Psoas muscle (tissue), 8 donors: ENCODE measurements around the gene TADA2A. TPM values are rescaled to one million over a fixed set of nuclear protein-coding genes. Genes with fewer than 3 reads are reported as not detected.

ENCODE experiments used
- ATAC-seq, 4 donors: fragments of 200-7000 bp; cut with Tn5 transposase; one replicate each; pipeline ENCODE4 v1.9.1; 2020; ENCODE audit warnings: moderate library complexity in 3 of 4, mild to moderate bottlenecking in 2 of 4
- DNase-seq, 2 donors: peaks; one replicate each; pipeline ENCODE4 v3.0.0-alpha.2; 2020
- H3K27ac ChIP-seq: fragments of 200-600 bp; one replicate; pipeline ENCODE4 v1.8.0; 2022
- H3K27me3 ChIP-seq, 3 donors: fragments of 200-600 bp in 1 of 3; one replicate each; pipeline versions ENCODE4 v1.6.1 to v1.8.0; 2013 to 2022; ENCODE audit warnings: low read length in 2 of 3, mild to moderate bottlenecking in 2 of 3, moderate library complexity in 1 of 3; ENCODE audit not compliant: insufficient read depth in 3 of 3
- H3K36me3 ChIP-seq, 2 donors: fragments of 200-600 bp in 1 of 2; one replicate each; pipeline versions ENCODE4 v1.6.1 to v1.8.0; 2013 to 2022; ENCODE audit warnings: low read depth in 1 of 2, mild to moderate bottlenecking in 1 of 2, moderate library complexity in 1 of 2; ENCODE audit not compliant: insufficient read depth in 1 of 2
- H3K4me1 ChIP-seq: fragments of 200-600 bp; one replicate; pipeline ENCODE4 v1.8.0; 2022
- H3K4me3 ChIP-seq: fragments of 200-600 bp; one replicate; pipeline ENCODE4 v1.8.0; 2022; ENCODE audit warnings: mild to moderate bottlenecking
- H3K9me3 ChIP-seq: fragments of 200-600 bp; one replicate; pipeline ENCODE4 v1.8.0; 2022
- WGBS, 3 donors: extraction: QIAGEN DNeasy Blood & Tissue Kit; methylation state at CpG; one replicate each; pipeline versions ENCODE4 v1.1.6 to v1.1.7; 2013; 5-methylcytosine and 5-hydroxymethylcytosine counted together
- intact Hi-C, 2 donors: fragments of 100-400 bp; cut with DNase I; formaldehyde crosslinking; loops; one replicate each; pipeline versions ENCODE4 v1.11.0 to v1.14.2; 2022
- long read RNA-seq, 2 donors: library from polyadenylated mRNA; unstranded; transcript quantifications; one replicate each; pipeline ENCODE4 v2.0.0, GENCODE V29; 2021
- polyA plus RNA-seq, 3 donors: library from polyadenylated mRNA; stranded (reverse); fragments of 200-250 nt; gene quantifications; one replicate each; pipeline ENCODE4 v1.2.3, GENCODE V29; 2013
- total RNA-seq, 4 donors: library from RNA; stranded (reverse); fragmentation: NEBNext Ultra II Directional in 2 of 4; extraction: Animal tissue kit (Norgen Biotek cat#: 25700) in 2 of 4; gene quantifications; one replicate each; pipeline versions ENCODE4 v1.2.1 to v1.2.4, GENCODE V29; 2021 to 2023
- TF ChIP-seq, protein P1 (sequence below): fragments of 200-600 bp; IDR thresholded peaks from one replicate; pipeline ENCODE4 v1.8.0; 2022; ENCODE audit warnings: antibody characterized with exemption
- donor health status: healthy with polysubstance abuse.
- donor health status: DM: no; HTN: no; CAD: no; lungs with moderate emphysema.
- donor health status: Bipolar disorder and iron deficiency.
- donor health status: healthy.
- donor health status: DM: yes; HTN: yes; CAD: no.
- donor health status: DM: no; HTN: no; CAD: no.
- donor health status: DM: no; HTN: no; CAD: no.
- donor health status: DM: yes; HTN: yes; CAD: no.

The TADA2A gene
- total RNA-seq (10 to 100 TPM in 3 of 4 donors, 1 to 10 TPM in 1; 9.4 to 23.7 (median 17.4) TPM), polyA plus RNA-seq (10 to 100 TPM in 2 of 3 donors, 1 to 10 TPM in 1; 8.5 to 11.3 (median 10.6) TPM)
- long read RNA-seq, donor 1, full-length matches to known transcripts = 1 of 5 reads
- long read RNA-seq, donor 1, partial matches to known transcripts = 0 of 5 reads
- long read RNA-seq, donor 1, other reads (novel, unspliced or antisense) = 4 of 5 reads
- long read RNA-seq, donor 2, partial matches to known transcripts = 1 of 10 reads
- long read RNA-seq, donor 2, other reads (novel, unspliced or antisense) = 8 of 10 reads

DNA sequence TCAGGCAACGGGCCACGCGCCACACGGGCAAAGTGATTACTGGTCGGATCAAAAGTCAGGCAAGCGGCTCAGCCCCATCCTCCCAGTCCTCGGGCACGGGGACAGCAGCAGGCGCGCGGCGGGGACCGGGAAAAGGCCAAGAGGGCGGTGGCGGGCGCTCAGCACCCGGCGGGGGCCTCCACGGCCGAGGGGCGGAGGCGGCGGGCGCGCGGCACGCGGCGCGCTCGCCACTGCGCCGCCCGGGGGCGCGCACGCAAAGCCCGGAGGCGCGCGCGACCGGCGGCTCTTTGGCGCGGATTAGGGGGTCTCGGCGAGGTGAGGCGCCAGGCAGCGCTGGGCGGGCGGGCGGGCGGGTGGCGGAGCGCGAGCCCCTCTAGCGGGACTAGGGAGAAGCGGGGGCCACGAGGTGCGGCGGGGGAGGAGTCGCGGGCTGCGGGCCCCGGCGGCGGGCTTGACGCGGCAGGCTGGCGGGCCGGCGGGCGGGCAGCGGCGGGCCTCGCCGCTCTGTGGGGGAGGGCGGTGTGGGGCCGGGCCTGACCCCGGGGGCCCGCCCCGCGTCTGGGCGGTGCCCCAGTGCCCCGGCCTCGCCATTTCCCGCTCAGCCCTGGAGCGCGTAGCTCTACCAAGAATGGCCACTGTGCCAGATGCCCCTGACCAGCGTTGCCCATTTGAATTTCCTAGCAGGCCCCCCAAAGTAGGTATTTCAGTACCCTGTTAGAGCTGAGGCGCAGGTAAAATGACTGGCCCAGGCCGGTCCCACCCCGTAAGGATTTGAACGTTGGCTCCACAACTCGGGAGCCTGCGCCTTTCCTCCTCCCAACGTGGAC, at the start of gene TADA2A, which contains the start of gene ACACA:
TSS of gene TADA2A (plus strand) at position 252 of the 827 bp plus-strand sequence. CDS start 4,480 bp downstream, outside the sequence.
TSS of gene ACACA (minus strand) at position 202 of the 827 bp plus-strand sequence. CDS start 537 bp downstream, outside the sequence.
- TF ChIP-seq, protein P1, sequence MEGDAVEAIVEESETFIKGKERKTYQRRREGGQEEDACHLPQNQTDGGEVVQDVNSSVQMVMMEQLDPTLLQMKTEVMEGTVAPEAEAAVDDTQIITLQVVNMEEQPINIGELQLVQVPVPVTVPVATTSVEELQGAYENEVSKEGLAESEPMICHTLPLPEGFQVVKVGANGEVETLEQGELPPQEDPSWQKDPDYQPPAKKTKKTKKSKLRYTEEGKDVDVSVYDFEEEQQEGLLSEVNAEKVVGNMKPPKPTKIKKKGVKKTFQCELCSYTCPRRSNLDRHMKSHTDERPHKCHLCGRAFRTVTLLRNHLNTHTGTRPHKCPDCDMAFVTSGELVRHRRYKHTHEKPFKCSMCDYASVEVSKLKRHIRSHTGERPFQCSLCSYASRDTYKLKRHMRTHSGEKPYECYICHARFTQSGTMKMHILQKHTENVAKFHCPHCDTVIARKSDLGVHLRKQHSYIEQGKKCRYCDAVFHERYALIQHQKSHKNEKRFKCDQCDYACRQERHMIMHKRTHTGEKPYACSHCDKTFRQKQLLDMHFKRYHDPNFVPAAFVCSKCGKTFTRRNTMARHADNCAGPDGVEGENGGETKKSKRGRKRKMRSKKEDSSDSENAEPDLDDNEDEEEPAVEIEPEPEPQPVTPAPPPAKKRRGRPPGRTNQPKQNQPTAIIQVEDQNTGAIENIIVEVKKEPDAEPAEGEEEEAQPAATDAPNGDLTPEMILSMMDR = no peak
- Histone ChIP-seq H3K4me1 (peaks cover 19% of the 10 kb centered on the region), H3K36me3 (peaks cover 0 to 13% of the 10 kb centered on the region in 2 donors), H3K4me3 (peak within 1 kb of the TSS; percentile 76), H3K27ac (peak within 1 kb of the TSS; percentile 94), H3K27me3 (no peaks in the 10 kb centered on the region), H3K9me3 (no peaks in the 10 kb centered on the region)
- intact Hi-C loops = loop anchor here (5.0 kb wide), 3 partner anchors 35 to 80 kb away; partner anchors contain the start of gene DUSP14 (in 1 of the 2)
- peak; percentile 91 to 95 (median 92) for ATAC-seq
- peak; percentile 84 to 92 for DNase-seq
- WGBS, 3 donors = 0 to 1% (median 1%) methylated on average over 35 to 98 of the region's 98 CpGs

GRCh38 chr17:37358098-37358829, 48.4 kb upstream of the TADA2A start:
- ATAC-seq (peak; percentile 15 to 50 (median 24)), DNase-seq (peak; percentile 41 to 65)
- no peaks in the 10 kb centered on the region for H3K27me3 ChIP-seq
- H3K27ac ChIP-seq = peak overlapping the region; percentile 90
- H3K4me1 ChIP-seq = peaks cover 18% of the 10 kb centered on the region
- peaks cover 0 to 8% of the 10 kb centered on the region in 2 donors for H3K36me3 ChIP-seq
- intact Hi-C loops = loop anchor here (5.0 kb wide), 1 partner anchor 49 kb away; the partner anchor contains the start of genes ACACA (in 2 of the 2) and TADA2A (in 2 of the 2)
- 1 to 3% (median 3%) methylated on average over 19 to 21 of the region's 21 CpGs for WGBS, 3 donors
- TF ChIP-seq, protein P1 = no peak
- H3K4me3 ChIP-seq = peak overlapping the region; percentile 86
- H3K9me3 ChIP-seq = no peaks in the 10 kb centered on the region

DNA sequence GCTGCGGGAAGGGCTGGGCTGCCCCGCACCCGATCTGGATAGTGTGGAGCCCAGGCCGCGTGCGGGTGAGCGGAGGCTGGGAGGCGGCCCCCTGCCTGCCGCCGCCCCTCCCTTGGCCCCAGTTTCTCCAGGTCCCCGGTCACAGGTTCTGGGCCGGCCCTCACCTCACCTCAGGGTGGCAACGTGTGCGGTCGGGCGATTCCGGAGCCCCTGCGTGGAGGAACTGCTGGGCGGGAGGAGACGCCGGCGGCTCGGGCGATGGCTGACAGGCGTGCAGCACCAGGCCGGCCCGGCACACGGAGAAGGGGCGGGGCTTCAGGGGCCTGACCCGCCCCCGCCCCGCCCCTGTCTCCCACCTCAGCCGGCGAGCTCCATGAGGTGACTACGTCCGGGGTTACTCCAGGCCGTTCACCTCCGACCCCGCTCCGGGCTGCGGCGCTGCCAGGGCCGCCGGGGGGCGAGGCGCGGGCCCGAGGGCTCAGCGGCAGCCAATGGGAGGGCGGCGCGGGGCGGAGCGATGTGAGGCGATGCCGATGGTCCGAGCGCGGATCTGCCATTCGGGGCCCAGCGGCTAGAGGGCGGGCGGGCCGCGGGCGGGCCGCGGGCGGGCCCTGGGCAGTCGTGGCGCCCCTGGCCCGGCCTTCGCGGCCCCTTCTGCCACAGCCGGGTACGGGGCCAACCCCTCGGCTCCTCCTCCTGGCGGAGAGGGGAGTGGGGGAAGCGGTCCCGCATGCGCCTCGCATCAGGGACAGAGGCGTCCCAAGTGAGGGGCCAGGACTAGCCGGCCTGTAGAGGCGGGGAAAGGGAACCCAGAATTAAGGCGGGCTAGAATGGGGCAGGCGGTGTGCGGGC, 47.6 kb upstream of the TADA2A start:
- ATAC-seq (peak; percentile 94 to 97 (median 96)), DNase-seq (peak; percentile 96 to 97)
- WGBS, 3 donors = 0 to 1% (median 0%) methylated on average over 42 to 88 of the region's 88 CpGs
- Histone ChIP-seq H3K9me3 (no peaks in the 10 kb centered on the region), H3K36me3 (peaks cover 0 to 3% of the 10 kb centered on the region in 2 donors), H3K4me3 (peak overlapping the region; percentile 86), H3K27ac (peak overlapping the region; percentile 90), H3K4me1 (peaks cover 18% of the 10 kb centered on the region), H3K27me3 (no peaks in the 10 kb centered on the region)
- intact Hi-C loops = loop anchor here (5.0 kb wide), 1 partner anchor 48 kb away; the partner anchor contains the start of genes ACACA (in 2 of the 2) and TADA2A (in 2 of the 2)
- TF ChIP-seq, protein P1 = peak; percentile 55
